Muscle of leg (tissue), 11 donors: ENCODE data around the gene RASA4B. TPM values are rescaled to one million over a fixed set of nuclear protein-coding genes. Genes with fewer than 3 reads are reported as not detected.
"Not testable (repeated sequence)": the region's sequence is repeated elsewhere in the genome, so short reads cannot be mapped to it uniquely, and the experiment has no call there.

ENCODE experiments used
- DNase-seq: peaks from one replicate; pipeline ENCODE4 v3.0.0; 2013
- H3K27ac ChIP-seq: one replicate; pipeline ENCODE4 v1.5.1; 2013; ENCODE audit warnings: mild to moderate bottlenecking, low read length, control low read depth
- H3K27me3 ChIP-seq: one replicate; pipeline ENCODE4 v1.6.1; 2013; ENCODE audit warnings: low read length; ENCODE audit not compliant: control insufficient read depth, insufficient read depth
- H3K36me3 ChIP-seq: one replicate; pipeline ENCODE4 v1.6.1; 2013; ENCODE audit warnings: low read length; ENCODE audit not compliant: control insufficient read depth, insufficient read depth
- H3K4me1 ChIP-seq: one replicate; pipeline ENCODE4 v1.6.1; 2013; ENCODE audit warnings: low read length; ENCODE audit not compliant: control insufficient read depth, insufficient read depth
- H3K4me3 ChIP-seq: one replicate; pipeline ENCODE4 v1.5.1; 2013; ENCODE audit warnings: low read length, control low read depth
- H3K9me3 ChIP-seq: replicated peaks from 2 replicates; pipeline ENCODE4 v1.6.1; 2013; ENCODE audit warnings: low read depth, low read length; ENCODE audit not compliant: control insufficient read depth
- WGBS: methylation state at CpG from one replicate; pipeline ENCODE4 v1.1.5; 2013; ENCODE audit warnings: missing lambda C conversion rate; ENCODE audit not compliant: insufficient coverage; 5-methylcytosine and 5-hydroxymethylcytosine counted together
- polyA plus RNA-seq, 8 donors: library from polyadenylated mRNA; unstranded; fragments of 120-200 nt; gene quantifications; one replicate each; pipeline versions ENCODE4 v1.2.1 to v1.2.3, GENCODE V29; 2013; ENCODE audit warnings: inconsistent platforms in 1 of 8, low replicate concordance in 1 of 8; ENCODE audit not compliant: insufficient read length in 8 of 8, insufficient read depth in 1 of 8
- total RNA-seq: library from RNA; stranded (reverse); fragments of 120-200 nt; gene quantifications from one replicate; pipeline ENCODE4 v1.2.4, GENCODE V29; 2013

RASA4B gene
- total and polyA plus RNA-seq, 9 donors = 7.1 to 26.7 (median 12.7) TPM

- Histone ChIP-seq H3K4me3 (peak overlapping the region; percentile 100), H3K4me1 (peaks cover 19% of the 10 kb centered on the region), H3K27ac (no peak overlapping the region), H3K9me3 (no peaks in the 10 kb centered on the region), H3K27me3 (no peaks in the 10 kb centered on the region), H3K36me3 (peaks cover 25% of the 10 kb centered on the region)
- 98% methylated on average over 4 of the region's 7 CpGs for WGBS
- DNase-seq = no peak
Measured at GRCh38 chr7:102466097-102466496, 51.5 kb downstream of the RASA4B start.

- H3K4me3 ChIP-seq = peak within 1 kb of the TSS; percentile 100
- peaks cover 23% of the 10 kb centered on the region for H3K36me3 ChIP-seq
- WGBS = under 1% methylated on average over 71 of the region's 81 CpGs
- peaks cover 19% of the 10 kb centered on the region for H3K4me1 ChIP-seq
- no peaks in the 10 kb centered on the region for H3K9me3 ChIP-seq
- peak within 1 kb of the TSS; percentile 29 for H3K27ac ChIP-seq
- DNase-seq = peak; percentile 96
- H3K27me3 ChIP-seq = no peaks in the 10 kb centered on the region
Measured at GRCh38 chr7:102464577-102465280, 52.8 kb downstream of the RASA4B start, which contains the start of the genes ALKBH4 and LRWD1. Gene ALKBH4, minus strand, starts transcription at chr7:102464863. Its CDS starts 27 bp downstream, at chr7:102464836. Gene LRWD1, plus strand, starts transcription at chr7:102464984. Its CDS starts 97 bp downstream, at chr7:102465081.

GRCh38 chr7:102463841-102464576 is 53.6 kb downstream of the RASA4B start:
- peaks cover 24% of the 10 kb centered on the region for H3K36me3 ChIP-seq
- no peak overlapping the region for H3K27ac ChIP-seq
- no peaks in the 10 kb centered on the region for H3K9me3 ChIP-seq
- DNase-seq = no peak
- 7% methylated on average over 22 of the region's 24 CpGs for WGBS
- H3K4me1 ChIP-seq = peaks cover 19% of the 10 kb centered on the region
- no peaks in the 10 kb centered on the region for H3K27me3 ChIP-seq
- H3K4me3 ChIP-seq = peak overlapping the region; percentile 100

- Histone ChIP-seq H3K9me3 (no peaks in the 10 kb centered on the region), H3K4me1 (peaks cover 12% of the 10 kb centered on the region), H3K36me3 (peaks cover 42% of the 10 kb centered on the region), H3K4me3 (no peak overlapping the region), H3K27ac (no peak overlapping the region), H3K27me3 (no peaks in the 10 kb centered on the region)
- 87% methylated on average over 5 of the region's 8 CpGs for WGBS
- DNase-seq = no peak
Measured at GRCh38 chr7:102460467-102460866, 57.1 kb downstream of the RASA4B start.

GRCh38 chr7:102459221-102459844 is 58.2 kb downstream of the RASA4B start:
- Histone ChIP-seq H3K27me3 (no peaks in the 10 kb centered on the region), H3K4me3 (no peak overlapping the region), H3K27ac (no peak overlapping the region), H3K4me1 (peaks cover 11% of the 10 kb centered on the region), H3K36me3 (peaks cover 48% of the 10 kb centered on the region), H3K9me3 (no peaks in the 10 kb centered on the region)
- no peak for DNase-seq
- 91% methylated on average over 19 of the region's 24 CpGs for WGBS

- H3K27ac ChIP-seq = no peak overlapping the region
- WGBS = 89% methylated on average over 37 of the region's 40 CpGs
- H3K9me3 ChIP-seq = no peaks in the 10 kb centered on the region
- no peak for DNase-seq
- H3K27me3 ChIP-seq = no peaks in the 10 kb centered on the region
- H3K4me3 ChIP-seq = no peak overlapping the region
- H3K36me3 ChIP-seq = peaks cover 48% of the 10 kb centered on the region
- H3K4me1 ChIP-seq = no peaks in the 10 kb centered on the region
Measured at GRCh38 chr7:102457352-102457924, 60.1 kb downstream of the RASA4B start.

GRCh38 chr7:102456327-102456726 is 61.2 kb downstream of the RASA4B start:
- H3K36me3 ChIP-seq = peaks cover 48% of the 10 kb centered on the region
- no peak for DNase-seq
- H3K27ac ChIP-seq = no peak overlapping the region
- 75% methylated on average over 2 of the region's 10 CpGs for WGBS
- H3K4me1 ChIP-seq = peaks cover 6% of the 10 kb centered on the region
- H3K4me3 ChIP-seq = no peak overlapping the region
- H3K27me3 ChIP-seq = no peaks in the 10 kb centered on the region
- H3K9me3 ChIP-seq = no peaks in the 10 kb centered on the region

GRCh38 chr7:102455596-102455995 is 62.0 kb downstream of the RASA4B start:
- H3K9me3 ChIP-seq = no peaks in the 10 kb centered on the region
- peaks cover 46% of the 10 kb centered on the region for H3K36me3 ChIP-seq
- H3K27me3 ChIP-seq = no peaks in the 10 kb centered on the region
- DNase-seq = no peak
- WGBS = 65% methylated on average over 11 of the region's 11 CpGs
- H3K4me3 ChIP-seq = no peak overlapping the region
- H3K4me1 ChIP-seq = peaks cover 7% of the 10 kb centered on the region
- no peak overlapping the region for H3K27ac ChIP-seq

- H3K27ac ChIP-seq, H3K4me1 ChIP-seq, H3K9me3 ChIP-seq, DNase-seq, H3K4me3 ChIP-seq, H3K27me3 ChIP-seq: not testable (repeated sequence)
- peaks cover 43% of the 10 kb centered on the region for H3K36me3 ChIP-seq
- WGBS = 91% methylated on average over 9 of the region's 10 CpGs
Measured at GRCh38 chr7:102454932-102455331, 62.6 kb downstream of the RASA4B start.

- Histone ChIP-seq H3K27ac (no peak overlapping the region), H3K4me3 (no peak overlapping the region), H3K9me3 (no peaks in the 10 kb centered on the region), H3K36me3 (peaks cover 41% of the 10 kb centered on the region), H3K4me1 (peaks cover 7% of the 10 kb centered on the region), H3K27me3 (no peaks in the 10 kb centered on the region)
- 61% methylated on average over 12 of the region's 12 CpGs for WGBS
- no peak for DNase-seq
Measured at GRCh38 chr7:102454468-102454867, 63.1 kb downstream of the RASA4B start.
